Subcutaneous adipose tissue (tissue), 4 donors: Measurements from ENCODE around the gene TPST1. TPM values are rescaled to one million over a fixed set of nuclear protein-coding genes. Genes with fewer than 3 reads are reported as not detected.

ENCODE experiments used
- CTCF ChIP-seq: fragments of 450-650 bp; IDR thresholded peaks from one replicate; pipeline ENCODE4 v1.5.1; 2016; ENCODE audit warnings: low read depth, mild to moderate bottlenecking, control low read depth, antibody characterized with exemption, moderate library complexity
- total RNA-seq, 4 donors: library from RNA; depleted of rRNA; stranded (reverse); fragments of >200 nt; gene quantifications; one replicate each; pipeline ENCODE4 v1.1.0, GENCODE V29; 2016

TPST1 gene
- total RNA-seq, 4 donors from 2014 or later, result 20.7 to 41.3 (median 22.6) TPM

- no peak for TF ChIP-seq CTCF
Measured at GRCh38 chr7:66207540-66207939, 2.4 kb downstream of the TPST1 start.

GRCh38 chr7:66211429-66211828, 6.3 kb downstream of the TPST1 start:
- no peak for TF ChIP-seq CTCF

DNA sequence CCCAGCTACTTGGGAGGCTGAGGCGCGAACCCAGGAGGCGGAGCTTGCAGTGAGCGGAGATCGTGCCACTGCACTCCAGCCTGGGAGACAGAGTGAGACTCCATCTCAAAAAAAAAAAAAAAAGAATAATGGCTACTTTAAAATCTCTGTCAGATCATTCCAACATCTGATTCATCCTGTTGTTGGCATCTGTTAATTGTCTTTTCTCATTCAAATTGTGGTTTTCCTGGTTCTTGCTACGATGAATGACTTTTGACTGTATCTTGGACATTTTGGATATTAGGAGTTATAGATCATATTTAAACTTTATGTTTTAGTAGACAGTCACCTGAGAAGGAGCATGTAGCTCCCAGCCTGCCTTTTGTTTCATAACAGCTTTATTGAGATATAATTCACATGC, 8.5 kb downstream of the TPST1 start:
- no peak for TF ChIP-seq CTCF

GRCh38 chr7:66216687-66217086, 11.6 kb downstream of the TPST1 start:
- no peak for TF ChIP-seq CTCF

GRCh38 chr7:66219805-66220204, 14.7 kb downstream of the TPST1 start:
- no peak for TF ChIP-seq CTCF

GRCh38 chr7:66221442-66221841, 16.3 kb downstream of the TPST1 start:
- TF ChIP-seq CTCF, result no peak

DNA sequence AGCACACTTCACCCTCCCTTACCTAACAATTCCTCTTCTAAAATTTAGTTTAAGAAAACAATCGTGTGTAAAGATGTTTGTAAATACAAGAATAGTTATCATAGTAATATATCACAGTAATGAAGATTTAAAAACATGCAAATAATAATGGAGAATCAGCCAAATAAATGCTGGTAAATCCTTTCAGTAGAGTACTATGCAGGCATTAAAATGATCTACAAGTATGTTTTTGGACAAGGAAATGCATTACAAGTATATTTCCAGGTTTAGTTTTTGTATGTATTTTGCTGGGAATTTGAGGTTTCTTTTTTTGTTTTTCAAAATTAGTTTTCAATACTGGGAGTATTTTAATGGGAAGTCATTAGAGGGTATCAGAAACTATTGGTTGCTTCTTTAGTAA, 22.7 kb downstream of the TPST1 start:
- no peak for TF ChIP-seq CTCF
